OCI-LY3 (cell line): ENCODE data around the gene KCNK4.

Source experiments
- H2AFZ ChIP-seq: fragments of 200-600, 300-600 bp; shearing (Covaris generic); 2 replicates; pipeline ENCODE4 v1.6.0; 2014; ENCODE audit warnings: antibody characterized with exemption, low read depth, low read length
- H3K27ac ChIP-seq: fragments of 200-600, 300-600 bp; sonication (generic); 2 replicates; pipeline ENCODE4 v1.5.1; 2014; ENCODE audit warnings: mild to moderate bottlenecking, low read length, moderate library complexity, mixed read lengths
- H3K27me3 ChIP-seq: fragments of 200-600, 300-600 bp; sonication (generic); 2 replicates; pipeline ENCODE4 v1.6.1; 2014; ENCODE audit warnings: low read depth, low read length, mixed read lengths
- H3K36me3 ChIP-seq: fragments of 200-600, 300-600 bp; sonication (generic); replicated peaks from 2 replicates; pipeline ENCODE3; 2014; ENCODE audit warnings: low read depth, low read length, mixed read lengths
- H3K4me1 ChIP-seq: fragments of 300-600, 200-600 bp; sonication (generic); 2 replicates; pipeline ENCODE4 v1.6.1; 2014; ENCODE audit warnings: low read length, mixed read lengths
- H3K4me2 ChIP-seq: fragments of 200-600, 300-600 bp; sonication (generic); 2 replicates; pipeline ENCODE4 v1.6.1; 2014; ENCODE audit warnings: low read length, mixed read lengths
- H3K4me3 ChIP-seq: fragments of 300-600, 200-600 bp; sonication (generic); 2 replicates; pipeline ENCODE4 v1.5.1; 2014; ENCODE audit warnings: antibody characterized with exemption, mild to moderate bottlenecking, low read length, moderate library complexity
- H3K79me2 ChIP-seq: fragments of 300-600, 200-600 bp; shearing (Covaris generic); 2 replicates; pipeline ENCODE4 v1.6.1; 2014; ENCODE audit warnings: mild to moderate bottlenecking, low read length, mixed read lengths
- H3K9ac ChIP-seq: fragments of 300-600, 200-600 bp; shearing (Covaris generic); 2 replicates; pipeline ENCODE4 v1.6.0; 2014; ENCODE audit warnings: mild to moderate bottlenecking, low read length, moderate library complexity
- H3K9me3 ChIP-seq: fragments of 200-600, 300-600 bp; shearing (Covaris generic); 2 replicates; pipeline ENCODE4 v1.6.1; 2014; ENCODE audit warnings: low read length, mixed read lengths; ENCODE audit not compliant: insufficient read depth
- H4K20me1 ChIP-seq: fragments of 200-600, 300-600 bp; sonication (generic); 2 replicates; pipeline ENCODE4 v1.6.1; 2016; ENCODE audit warnings: low read length, mixed read lengths; ENCODE audit not compliant: insufficient read depth
- CTCF ChIP-seq: fragments of 200-600, 300-600 bp; sonication (generic); IDR thresholded peaks from 2 replicates; pipeline ENCODE4 v1.5.1; 2014; ENCODE audit warnings: antibody characterized with exemption, low read length, low read depth
- EZH2phosphoT487 ChIP-seq: fragments of 200-600 bp; shearing (Covaris generic); IDR thresholded peaks from 2 replicates; pipeline ENCODE4 v1.6.1; 2018; ENCODE audit warnings: antibody characterized with exemption, mixed run types, low read depth

Gene KCNK4

GRCh38 chr11:64337538-64338249, 46.6 kb downstream of the KCNK4 start:
- TF ChIP-seq EZH2phosphoT487 = no peak
- no peak for TF ChIP-seq CTCF
- H2AFZ ChIP-seq = no peak overlapping the region
- H3K4me3 ChIP-seq = no peak overlapping the region
- no peak overlapping the region for H3K9ac ChIP-seq
- H3K27ac ChIP-seq = no peak overlapping the region
- H3K9me3 ChIP-seq = 0 out of 2 replicates have a peak, but pooled peaks cover 2% of the 10 kb centered on the region
- peaks cover 19% of the 10 kb centered on the region for H4K20me1 ChIP-seq
- H3K4me1 ChIP-seq = peaks cover 54% of the 10 kb centered on the region
- H3K36me3 ChIP-seq = peaks cover 42% of the 10 kb centered on the region
- no peak overlapping the region for H3K4me2 ChIP-seq
- H3K27me3 ChIP-seq = no peaks in the 10 kb centered on the region
- peaks cover 22% of the 10 kb centered on the region for H3K79me2 ChIP-seq

- Histone ChIP-seq H4K20me1 (peaks cover 19% of the 10 kb centered on the region), H3K27me3 (no peaks in the 10 kb centered on the region), H3K79me2 (peaks cover 22% of the 10 kb centered on the region), H2AFZ (no peak overlapping the region), H3K36me3 (peaks cover 47% of the 10 kb centered on the region), H3K4me3 (peak overlapping the region; percentile 83), H3K4me1 (peaks cover 54% of the 10 kb centered on the region), H3K27ac (peak overlapping the region; percentile 85), H3K9ac (peak overlapping the region; percentile 97; the same call in 1 of the 2 replicates), H3K9me3 (0 out of 2 replicates have a peak, but pooled peaks cover 1% of the 10 kb centered on the region), H3K4me2 (peak overlapping the region; percentile 97)
- TF ChIP-seq EZH2phosphoT487 (no peak), CTCF (no peak)
Observed at GRCh38 chr11:64338716-64339115, 47.6 kb downstream of the KCNK4 start.

- peak overlapping the region; percentile 85 for H3K27ac ChIP-seq
- H3K4me2 ChIP-seq = peak overlapping the region; percentile 97
- peaks cover 54% of the 10 kb centered on the region for H3K4me1 ChIP-seq
- TF ChIP-seq EZH2phosphoT487 (no peak), CTCF (no peak)
- peaks cover 19% of the 10 kb centered on the region for H4K20me1 ChIP-seq
- H3K9me3 ChIP-seq = no peaks in the 10 kb centered on the region
- H2AFZ ChIP-seq = no peak overlapping the region
- H3K4me3 ChIP-seq = peak overlapping the region; percentile 83
- H3K9ac ChIP-seq = peak overlapping the region; percentile 97
- H3K79me2 ChIP-seq = peaks cover 22% of the 10 kb centered on the region
- no peaks in the 10 kb centered on the region for H3K27me3 ChIP-seq
- H3K36me3 ChIP-seq = peaks cover 48% of the 10 kb centered on the region
Observed at GRCh38 chr11:64339286-64339685, 48.2 kb downstream of the KCNK4 start.

- Histone ChIP-seq H3K27ac (peak within 1 kb of the TSS; percentile 85), H3K36me3 (peaks cover 49% of the 10 kb centered on the region), H3K4me1 (peaks cover 50% of the 10 kb centered on the region), H3K9ac (peak within 1 kb of the TSS; percentile 97), H3K9me3 (no peaks in the 10 kb centered on the region), H3K79me2 (peaks cover 22% of the 10 kb centered on the region), H3K27me3 (no peaks in the 10 kb centered on the region), H4K20me1 (peaks cover 16% of the 10 kb centered on the region), H3K4me2 (peak within 1 kb of the TSS; percentile 97), H2AFZ (no peak within 1 kb of the TSS), H3K4me3 (peak within 1 kb of the TSS; percentile 83)
- no peak for TF ChIP-seq EZH2phosphoT487
- no peak for TF ChIP-seq CTCF
Observed at GRCh38 chr11:64339754-64340408, 48.8 kb downstream of the KCNK4 start, which contains the start of gene CCDC88B. Gene CCDC88B, plus strand, starts transcription at chr11:64340204. Its CDS starts 63 bp downstream, at chr11:64340267.
